ENCODE data around the gene ZP2. TPM values are rescaled to one million over a fixed set of nuclear protein-coding genes. Genes with fewer than 3 reads are reported as not detected.

Gene ZP2
- total RNA-seq, 1 experiment from 2014 or later, result not detected

GRCh38 chr16:21184834-21185233 lies 26.5 kb downstream of the ZP2 start:
- no peak overlapping the region for H3K27ac ChIP-seq (ENCODE audit: low read depth, low read length)

More at GRCh38 chr16:21184834-21185233, 26.5 kb downstream of the ZP2 start:
- Histone ChIP-seq H3K27me3 (ENCODE audit: insufficient read depth, low read length) (no peaks in the 10 kb centered on the region), H2AFZ (ENCODE audit: low read depth, low read length, poor library complexity, severe bottlenecking) (no peak overlapping the region), H3K4me1 (ENCODE audit: control insufficient read depth in 1 of 2, insufficient read depth in 2 of 2, low read length in 2 of 2) (peaks cover 8 to 17% of the 10 kb centered on the region in 2 experiments; a peak in 3 of 4 replicates), H3K4me2 (ENCODE audit: low read length) (no peak overlapping the region), H3K9ac (ENCODE audit: low read length) (no peak overlapping the region), H3K4me3 (replicated peaks in 1 of 2; ENCODE audit: low read depth in 1 of 2, low read length in 2 of 2) (no peak overlapping the region), H3K9me3 (ENCODE audit: control insufficient read depth in 1 of 2, insufficient read depth in 1 of 2, low read depth in 1 of 2, low read length in 2 of 2) (no peaks in the 10 kb centered on the region), H3K36me3 (ENCODE audit: control insufficient read depth in 1 of 2, insufficient read depth in 2 of 2, low read length in 2 of 2) (peaks cover 6 to 17% of the 10 kb centered on the region in 2 experiments; a peak in 2 of 4 replicates), H3K79me2 (ENCODE audit: insufficient read depth, low read length) (no peaks in the 10 kb centered on the region), H4K20me1 (ENCODE audit: insufficient read depth) (no peaks in the 10 kb centered on the region), H3K9me2 (ENCODE audit: insufficient read depth) (no peaks in the 10 kb centered on the region)
- TF ChIP-seq ZFX (IDR thresholded peaks at IDR 0.05), result no peak
- no peak for TF ChIP-seq ATF3 (IDR thresholded peaks at IDR 0.05)
- TF ChIP-seq RAD21 (IDR thresholded peaks at IDR 0.05; ENCODE audit: low read depth), result no peak
- no peak for TF ChIP-seq REST (IDR thresholded peaks at IDR 0.05; ENCODE audit: low read depth)
- no TSS peak for BruUV-seq (replicated peaks)
- DNase-seq (ENCODE audit: low read depth, low spot score) (no peak), ATAC-seq (no peak)
- intact Hi-C loops (cut with micrococcal nuclease), result no loop called here
- ChIA-PET RAD21 (ENCODE audit: low non-redundant PET in 1 of 2, low total read pairs in 2 of 2, uncharacterized antibody in 2 of 2, unreplicated experiment in 2 of 2) (no interaction called here), POLR2A (no interaction called here), CTCF (no interaction called here)

Measured in HCT116 (cell line).